ENCODE measurements around the gene ZNF536.

GRCh38 chr19:30457484-30457883 lies 85.3 kb downstream of the ZNF536 start:
- TF ChIP-seq EP400 (IDR thresholded peaks at IDR 0.05) (no peak), HMBOX1 (IDR thresholded peaks at IDR 0.05) (no peak), FOXM1 (IDR thresholded peaks at IDR 0.05; ENCODE audit: low read depth) (no peak), FOXM1 (CRISPR knock-in tag; IDR thresholded peaks at IDR 0.05; ENCODE audit: low read depth) (no peak), USF1 (CRISPR knock-in tag; IDR thresholded peaks at IDR 0.05) (no peak), ZBTB40 (IDR thresholded peaks at IDR 0.05) (no peak), ZBTB40 (CRISPR knock-in tag; IDR thresholded peaks at IDR 0.05) (no peak), ZNF780A (CRISPR knock-in tag; IDR thresholded peaks at IDR 0.05) (no peak), ZNF282 (CRISPR knock-in tag; IDR thresholded peaks at IDR 0.05) (no peak), ZHX1 (conservative IDR thresholded peaks at IDR 0.05; ENCODE audit: low read length) (no peak), EP300 (IDR thresholded peaks at IDR 0.05; ENCODE audit: low read length) (no peak), KLF6 (CRISPR knock-in tag; IDR thresholded peaks at IDR 0.05; ENCODE audit: borderline replicate concordance) (no peak), HBP1 (CRISPR knock-in tag; IDR thresholded peaks at IDR 0.05) (no peak)
